Activated T-cell treated with anti-CD3 and anti-CD28 coated beads, Interleukin-2, amount 50 U/mL, for 48 hours (primary cell): ENCODE measurements around the gene CDX2.

Experiments used
- DNase-seq, 2 experiments: peaks; one replicate each; pipeline ENCODE4 v3.0.0-alpha.2; 2020

The CDX2 gene

GRCh38 chr13:27978301-27978968 lies 9.3 kb upstream of the CDX2 start:
- no peak for DNase-seq

- DNase-seq, result no peak
These were observed 8.6 kb upstream of the CDX2 start for GRCh38 chr13:27977476-27978300.

GRCh38 chr13:27976362-27977091 lies 7.4 kb upstream of the CDX2 start:
- no peak for DNase-seq

- no peak for DNase-seq
These were observed 6.6 kb upstream of the CDX2 start for GRCh38 chr13:27975564-27976361.

DNA sequence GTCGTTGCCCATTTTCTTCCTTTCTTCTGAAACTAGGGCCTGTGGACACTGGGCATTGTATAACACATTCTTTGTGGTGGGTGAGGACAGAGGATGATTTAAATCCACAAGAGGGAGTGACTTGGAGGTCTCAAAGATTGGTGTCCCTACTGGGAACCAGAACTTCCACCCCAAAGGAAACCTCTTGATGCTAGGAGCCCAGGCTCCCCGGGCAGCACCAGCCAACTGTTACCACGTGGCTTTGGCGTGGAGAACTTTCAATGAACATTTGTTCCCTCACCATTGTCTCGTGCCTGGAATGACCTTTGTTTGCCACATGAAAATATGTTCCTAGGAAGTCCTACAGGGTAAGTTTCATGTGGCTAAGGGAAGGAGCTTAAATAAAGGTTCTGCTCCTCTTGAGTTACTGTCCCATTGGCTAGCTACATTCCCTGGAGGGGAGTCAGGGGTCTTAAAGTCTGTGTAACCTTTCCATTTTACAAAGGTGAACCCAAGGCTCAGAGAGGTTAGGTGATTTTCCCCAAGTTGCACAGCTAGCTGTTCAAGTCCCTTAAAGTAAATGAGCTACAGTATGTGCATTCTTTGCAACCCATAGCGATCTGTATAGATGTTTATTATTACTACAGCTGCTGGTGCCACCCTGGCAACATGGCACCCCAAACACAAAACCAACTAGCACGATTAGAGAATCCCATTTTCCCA lies 5.0 kb upstream of the CDX2 start:
- no peak for DNase-seq

DNA sequence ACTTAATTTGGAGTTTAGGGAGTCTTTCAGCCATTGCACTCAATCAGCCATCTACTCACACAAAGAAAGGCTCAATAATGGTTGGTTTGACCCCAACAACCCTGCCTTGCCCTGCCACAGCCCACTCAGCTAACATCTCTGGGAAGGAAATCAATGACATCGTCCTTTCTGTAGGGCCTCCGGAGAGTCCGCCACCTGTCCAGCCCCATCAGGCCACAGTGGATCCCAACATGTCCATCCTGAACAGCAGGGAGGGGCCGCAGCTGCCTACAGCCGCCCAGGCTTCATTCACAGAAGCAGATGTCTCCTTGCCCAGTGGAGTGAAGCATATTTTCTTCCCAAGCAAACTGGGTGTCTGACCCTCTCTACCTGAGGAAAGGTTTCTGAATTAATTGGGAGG lies 4.2 kb upstream of the CDX2 start:
- no peak for DNase-seq

- no peak for DNase-seq
These were observed 3.3 kb upstream of the CDX2 start for GRCh38 chr13:27972478-27972820.

GRCh38 chr13:27971776-27972477 lies 2.8 kb upstream of the CDX2 start:
- no peak for DNase-seq

DNA sequence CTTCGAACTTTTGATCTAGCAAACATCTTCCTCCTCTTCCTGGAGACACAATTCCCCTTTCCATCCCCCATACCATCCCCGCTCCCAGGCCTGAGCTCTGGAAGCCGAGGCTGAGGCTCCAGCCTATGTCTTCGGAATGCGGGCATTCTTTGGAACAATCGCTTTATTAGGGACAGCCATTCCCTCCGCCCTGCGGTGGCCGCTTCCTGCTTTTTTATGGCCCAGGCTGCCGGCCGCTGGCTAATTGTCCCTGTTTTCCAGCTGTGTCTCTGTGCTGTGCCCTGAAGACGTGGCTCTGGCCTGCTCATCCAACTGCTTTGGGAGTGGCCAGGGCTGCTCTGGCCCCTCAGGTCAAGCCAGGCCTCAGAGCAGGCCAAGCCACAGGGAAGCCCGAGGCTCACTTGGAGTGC lies 2.1 kb upstream of the CDX2 start:
- DNase-seq, result no peak

GRCh38 chr13:27970382-27971235 lies 1.5 kb upstream of the CDX2 start:
- no peak for DNase-seq

GRCh38 chr13:27969866-27970229 lies 733 bp upstream of the CDX2 start:
- no peak for DNase-seq

- no peak for DNase-seq
These were observed 616 bp downstream of the CDX2 start for GRCh38 chr13:27968316-27969081.

DNA sequence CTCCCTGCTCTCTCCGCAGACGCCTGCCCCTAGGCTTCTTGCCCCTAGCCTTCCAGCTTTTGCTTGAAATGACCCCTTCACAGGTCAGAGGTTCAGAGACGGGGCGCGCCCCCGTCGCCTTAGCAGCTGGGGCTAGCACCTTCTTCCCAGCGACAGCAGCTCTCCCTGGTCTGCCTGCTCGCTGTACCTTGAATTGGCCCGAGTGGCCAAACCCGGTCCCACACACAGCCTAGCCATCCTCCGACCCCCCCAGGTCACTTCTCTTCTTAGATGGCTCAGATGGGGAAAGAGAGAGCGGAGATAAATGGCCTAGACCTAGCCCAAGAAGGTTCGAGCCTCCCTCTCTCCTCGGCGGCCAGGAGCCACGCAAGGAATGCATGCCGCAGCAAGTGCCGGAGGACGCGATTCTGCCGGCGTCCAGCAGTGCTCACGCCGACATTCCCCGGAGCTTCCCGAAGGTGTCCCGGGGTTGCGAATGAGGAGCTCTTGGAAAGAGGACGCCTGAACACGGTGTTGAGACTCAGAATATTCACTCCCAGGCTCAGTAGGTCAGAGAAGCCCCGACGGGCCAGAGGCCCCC lies 1.3 kb downstream of the CDX2 start:
- DNase-seq, result no peak

- no peak for DNase-seq
These were observed 1.8 kb downstream of the CDX2 start for GRCh38 chr13:27967203-27967735.

GRCh38 chr13:27966641-27967202 lies 2.4 kb downstream of the CDX2 start:
- no peak for DNase-seq

- DNase-seq, result no peak
These were observed 3.1 kb downstream of the CDX2 start for GRCh38 chr13:27965740-27966640.

DNA sequence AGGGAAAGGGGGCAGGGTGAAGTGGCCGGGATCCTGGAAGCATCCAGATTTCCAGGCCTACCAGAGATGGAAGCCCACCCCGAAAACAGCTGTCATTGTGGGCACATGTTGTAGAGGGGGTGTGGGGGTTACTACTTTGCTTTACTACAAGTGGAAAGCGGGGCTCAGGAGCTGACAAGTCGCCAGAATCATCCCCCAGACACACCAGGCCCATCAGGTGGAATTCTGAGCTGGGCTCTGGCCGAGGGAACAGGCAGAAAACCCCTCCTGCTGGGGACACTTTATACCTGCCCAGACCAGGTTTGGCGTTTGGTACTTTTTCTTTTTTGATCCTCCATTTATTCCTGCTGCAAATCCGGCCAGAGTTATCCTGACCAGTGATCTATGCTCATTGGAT lies 3.8 kb downstream of the CDX2 start:
- no peak for DNase-seq

GRCh38 chr13:27964741-27965323 lies 4.3 kb downstream of the CDX2 start:
- no peak for DNase-seq
